ENCODE results near the gene RAD51B.

RAD51B gene

DNA sequence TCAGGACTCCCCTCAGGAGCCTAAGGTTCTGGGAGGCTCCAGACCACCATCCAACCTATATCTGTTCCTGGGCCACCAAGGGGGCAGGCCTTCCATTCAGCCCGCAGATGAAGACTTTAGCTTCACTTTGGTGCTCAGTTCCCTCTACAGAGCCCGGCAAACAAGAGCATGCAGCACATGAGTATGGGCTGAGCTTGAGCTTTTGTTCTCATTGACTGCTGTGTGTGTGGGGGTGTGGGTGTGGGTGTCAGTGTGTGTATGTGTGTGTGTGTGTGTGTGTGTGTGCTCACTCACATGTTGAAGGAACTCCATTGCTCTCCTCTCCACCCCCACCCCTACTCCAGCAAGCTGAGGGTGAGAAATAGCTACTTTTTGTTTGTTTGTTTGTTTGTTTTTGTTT is 754.1 kb downstream of the RAD51B start:
- DNase-seq (ENCODE audit: low spot score), result no peak

DNA sequence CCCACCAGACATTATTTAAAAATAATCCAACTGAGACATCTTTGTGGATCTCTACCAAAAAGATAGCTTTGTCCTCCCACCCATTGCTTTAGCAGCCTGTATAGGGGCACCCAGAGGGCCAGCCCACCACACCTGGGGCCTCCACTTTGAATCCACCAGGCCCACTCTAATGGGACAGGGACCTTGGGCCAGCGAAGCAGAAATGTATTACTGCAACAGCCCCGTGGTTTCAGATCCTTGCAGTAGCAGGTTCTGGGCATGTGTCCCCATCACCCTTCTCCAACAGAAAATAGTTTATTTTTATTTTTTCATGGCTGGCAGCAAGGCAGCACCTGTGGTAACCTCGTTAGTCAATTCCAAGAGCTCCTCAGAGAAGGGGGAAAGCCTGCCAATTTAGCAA is 754.9 kb downstream of the RAD51B start:
- no peak for DNase-seq (ENCODE audit: low spot score)

DNA sequence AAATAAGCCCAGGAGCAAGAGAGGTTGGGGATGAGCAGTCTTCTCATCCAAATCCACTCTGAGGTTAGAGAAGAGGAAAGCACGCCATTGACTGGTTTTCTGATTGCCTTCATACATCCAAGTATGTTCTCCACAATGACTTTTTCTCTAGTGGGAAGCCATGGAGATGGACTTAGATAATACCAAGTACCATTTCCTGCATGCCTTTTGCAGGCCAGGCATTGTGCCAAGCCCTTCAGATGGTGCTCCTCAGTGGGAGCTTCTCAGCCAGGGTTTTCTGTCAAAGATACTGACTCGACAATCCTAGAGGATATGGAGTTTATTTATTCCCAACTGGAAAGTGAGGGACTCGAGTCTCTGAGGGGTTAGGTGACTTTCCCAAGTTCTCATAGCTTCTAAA is 755.3 kb downstream of the RAD51B start:
- DNase-seq (ENCODE audit: low spot score), result no peak

DNA sequence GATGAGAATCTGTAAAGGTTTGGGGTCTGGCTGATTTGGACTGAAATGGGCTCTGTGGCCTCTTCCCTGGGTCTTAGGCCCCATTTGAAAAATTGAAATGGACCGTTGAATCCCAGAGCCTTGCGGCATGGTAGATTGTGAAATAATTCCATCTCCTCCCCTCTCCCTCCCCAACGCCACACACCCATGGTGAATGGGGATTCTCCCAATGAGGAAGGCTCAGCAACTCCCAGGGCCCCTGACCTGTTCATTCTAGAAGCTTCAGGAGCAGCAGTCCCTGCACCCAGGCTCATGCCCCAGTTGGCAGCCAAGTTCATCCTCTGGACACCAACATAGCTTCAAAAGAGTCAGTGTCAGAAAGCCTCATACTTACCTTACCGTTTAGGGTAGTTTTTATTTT is 755.8 kb downstream of the RAD51B start:
- no peak for DNase-seq (ENCODE audit: low spot score)

DNA sequence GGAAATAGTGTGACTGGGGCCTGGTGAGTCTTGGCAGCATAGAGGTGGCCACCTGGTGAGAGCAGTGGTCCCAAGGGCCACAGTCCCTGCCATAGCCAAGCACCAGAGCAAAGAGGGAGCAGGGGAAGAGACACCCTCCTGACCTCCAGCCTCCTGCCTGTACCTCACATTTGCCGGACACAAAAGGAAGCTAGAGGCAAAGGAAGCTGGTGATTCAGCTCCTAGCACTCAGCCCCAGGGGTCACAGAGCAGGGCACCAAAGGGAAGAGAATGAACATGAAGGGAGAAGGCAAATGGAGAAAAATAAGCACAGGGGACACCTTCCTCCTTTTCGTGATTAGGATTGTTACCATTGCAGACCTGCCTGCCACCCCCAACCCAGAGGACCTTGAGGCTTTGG is 756.5 kb downstream of the RAD51B start:
- no peak for DNase-seq (ENCODE audit: low spot score)

DNA sequence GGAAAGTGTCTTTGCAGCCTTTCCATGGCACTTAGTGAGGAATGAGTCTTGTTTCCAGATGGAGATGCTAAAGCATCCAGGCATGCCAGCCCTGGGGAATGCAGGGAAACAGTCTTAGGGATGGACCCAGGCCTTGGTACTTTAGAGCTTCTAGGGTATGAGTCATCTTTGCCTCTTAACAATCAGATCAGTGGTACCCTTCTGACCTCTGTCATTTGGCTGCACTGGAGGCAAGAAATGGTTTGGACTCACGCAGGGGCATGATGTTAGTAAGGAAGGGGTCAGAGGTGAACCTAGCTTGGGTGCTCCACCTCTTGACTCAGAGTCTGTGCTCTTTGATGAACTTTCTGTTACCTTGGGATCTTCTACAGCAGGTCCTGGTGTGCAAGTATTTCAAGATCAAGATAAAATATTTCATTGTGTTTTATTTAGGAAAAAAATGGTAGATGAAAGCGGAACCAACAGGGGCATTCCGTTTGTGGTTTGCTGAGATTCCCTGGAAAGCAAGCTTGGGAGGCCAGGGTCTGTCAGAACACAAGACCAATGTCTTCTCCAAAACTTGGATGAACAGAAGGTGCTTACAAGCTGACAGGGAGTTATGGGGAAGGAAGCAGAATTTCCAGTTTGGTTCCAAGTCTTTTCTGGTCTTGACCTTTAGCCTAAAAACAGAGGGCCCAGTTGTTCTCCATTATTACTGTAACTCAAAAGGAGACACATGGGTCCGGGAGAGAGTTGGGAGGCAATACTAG is 757.1 kb downstream of the RAD51B start:
- no peak for DNase-seq (ENCODE audit: low spot score)

DNA sequence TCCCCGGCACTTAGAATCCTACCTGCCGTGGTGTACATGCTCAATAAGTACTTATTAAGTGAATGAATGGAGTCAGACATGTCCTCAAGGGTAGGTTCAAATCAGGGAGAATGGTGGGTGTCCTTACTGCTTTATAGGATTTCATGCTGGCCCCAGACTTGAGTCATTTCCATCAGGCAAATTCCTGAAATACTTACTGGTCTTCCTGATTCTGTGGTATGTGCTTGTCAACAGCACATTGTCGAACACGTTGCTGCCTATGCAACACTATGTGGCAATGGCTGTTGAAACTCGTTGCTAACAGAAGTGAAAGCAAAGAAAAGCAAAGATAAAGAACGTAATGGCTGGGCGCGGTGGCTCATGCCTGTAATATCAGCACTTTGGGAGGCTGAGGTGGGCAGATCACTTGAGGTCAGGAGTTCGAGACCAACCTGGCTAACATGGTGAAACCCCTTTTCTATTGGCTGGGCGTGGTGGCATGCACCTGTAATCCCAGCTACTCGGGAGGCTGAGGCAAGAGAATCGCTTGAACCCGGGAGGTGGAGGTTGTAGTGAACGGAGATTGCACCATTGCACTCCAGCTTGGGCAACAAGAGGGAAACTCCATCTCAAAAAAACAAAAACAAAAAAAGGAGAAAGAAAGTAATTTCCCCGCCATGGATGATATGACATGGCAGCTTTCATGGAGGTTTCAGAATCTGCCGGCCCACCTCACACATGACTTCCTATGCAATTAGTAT is 758.4 kb downstream of the RAD51B start:
- no peak for DNase-seq (ENCODE audit: low spot score)

DNA sequence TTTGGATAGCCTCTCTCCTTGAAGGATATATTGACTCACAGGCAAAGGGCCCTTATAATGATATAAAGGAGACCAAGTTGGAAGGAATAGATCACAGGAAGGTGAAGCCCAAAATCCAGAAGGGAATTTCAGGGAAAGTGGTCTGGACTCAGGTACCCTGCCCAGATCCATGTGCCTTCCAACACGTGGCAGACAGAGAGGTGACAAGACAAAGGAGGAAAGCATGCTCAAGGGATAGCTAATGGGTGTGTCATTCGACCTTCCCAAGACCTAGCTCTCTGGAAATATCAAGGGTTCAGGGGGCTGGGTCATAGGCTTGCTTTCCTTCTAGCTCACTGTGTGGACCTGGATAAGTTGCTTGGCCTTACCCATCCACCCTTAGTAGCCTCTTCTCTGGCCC is 759.0 kb downstream of the RAD51B start:
- DNase-seq (ENCODE audit: low spot score), result no peak

DNA sequence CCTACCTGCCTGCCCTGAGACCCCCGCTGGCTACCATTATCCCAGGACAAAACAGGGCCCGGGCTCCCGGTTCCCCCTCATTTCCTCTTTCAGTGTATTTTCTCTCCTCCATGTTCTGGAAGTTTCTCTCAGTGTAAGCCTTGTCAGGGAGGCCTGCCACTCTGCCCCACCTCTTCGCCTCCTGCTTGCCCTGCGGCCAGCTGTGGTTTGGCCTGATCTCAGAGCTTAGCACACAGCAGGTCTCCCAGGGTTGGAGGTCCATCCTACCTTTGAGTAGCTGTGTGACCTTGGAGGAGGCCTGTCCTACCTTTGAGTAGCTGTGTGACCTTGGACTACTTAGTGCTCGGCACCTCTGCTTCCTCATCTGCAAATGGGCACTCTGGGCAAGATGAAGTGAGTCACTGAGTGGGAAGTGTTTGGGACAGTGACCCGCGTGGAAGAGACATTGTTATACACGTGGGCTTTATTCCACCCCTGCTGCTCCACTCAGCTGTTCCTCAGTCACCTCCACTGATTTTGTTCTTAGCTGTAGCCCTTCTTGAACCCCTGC is 760.6 kb downstream of the RAD51B start:
- no peak for DNase-seq (ENCODE audit: low spot score)

DNA sequence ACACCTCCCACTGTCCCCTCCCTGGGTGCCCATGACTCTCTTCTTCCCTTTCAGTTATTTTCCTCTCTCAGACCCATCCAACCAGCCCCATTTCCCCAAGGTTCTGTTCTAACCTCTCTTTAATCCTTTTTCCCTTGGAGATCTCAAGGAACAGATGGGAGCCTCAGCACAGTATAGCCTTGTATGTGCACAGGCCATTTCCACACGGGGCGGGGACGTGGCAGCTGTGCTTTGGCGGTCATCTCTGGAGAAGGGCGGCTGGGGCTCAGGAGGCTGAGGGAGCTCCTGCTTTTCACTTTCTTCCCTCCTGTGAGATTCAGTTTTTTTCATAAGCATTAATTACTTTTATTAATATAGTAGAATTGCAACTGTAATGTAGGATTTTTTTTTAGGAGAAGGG is 761.1 kb downstream of the RAD51B start:
- DNase-seq (ENCODE audit: low spot score), result no peak

DNA sequence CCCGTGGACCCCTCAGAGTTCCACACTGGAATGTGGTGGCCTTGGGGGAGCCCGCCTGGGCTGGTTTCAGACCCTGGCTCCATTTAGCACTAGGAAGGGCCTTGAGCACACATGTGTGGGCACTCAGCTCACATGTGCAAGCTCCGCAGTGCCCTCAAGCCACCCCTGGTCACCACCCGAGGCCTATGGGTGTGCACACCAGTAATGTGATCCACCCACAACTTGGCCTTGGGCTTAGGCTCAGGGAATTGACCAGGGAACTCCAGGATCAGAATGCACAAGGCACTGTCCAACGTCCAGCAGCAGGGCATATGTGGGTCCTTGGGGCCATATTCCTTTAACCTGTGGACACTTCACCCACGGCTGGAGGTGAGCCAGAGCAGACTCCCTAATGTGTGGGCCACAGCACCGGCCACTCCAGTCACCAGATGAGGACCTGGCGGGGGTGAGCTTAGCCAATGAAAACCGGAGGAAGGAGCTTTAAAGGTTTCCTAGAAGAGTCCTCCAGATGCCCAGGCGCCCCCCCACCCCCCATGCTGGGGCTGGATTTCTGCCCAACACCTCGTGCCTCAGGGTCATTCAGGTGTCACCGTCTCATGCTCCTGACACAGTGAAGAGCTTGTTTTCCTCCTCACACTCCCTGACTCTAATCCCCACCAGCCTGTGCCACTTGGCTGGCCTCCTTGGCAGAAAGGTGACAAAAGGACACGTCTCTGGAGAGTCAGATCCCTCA is 764.1 kb downstream of the RAD51B start:
- no peak for DNase-seq (ENCODE audit: low spot score)

DNA sequence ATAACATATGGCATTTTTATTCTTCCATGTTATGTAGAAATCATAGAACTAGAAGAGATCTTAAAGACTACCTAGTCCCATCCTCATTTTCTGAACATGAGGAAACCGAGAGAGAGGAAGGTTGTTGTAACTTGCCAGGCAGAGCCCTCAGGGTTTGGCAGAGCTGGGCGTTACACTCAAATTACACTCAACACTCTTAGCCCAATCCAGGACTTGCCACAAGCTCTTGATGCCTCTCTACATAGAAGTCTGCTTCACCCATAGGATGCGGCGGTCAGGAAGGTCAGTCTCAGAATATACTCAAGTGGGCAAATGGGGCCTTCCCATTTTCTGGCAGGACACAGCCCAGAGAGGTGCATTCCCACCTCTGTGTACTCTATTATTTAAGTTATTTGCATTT is 765.2 kb downstream of the RAD51B start:
- DNase-seq (ENCODE audit: low spot score), result no peak

DNA sequence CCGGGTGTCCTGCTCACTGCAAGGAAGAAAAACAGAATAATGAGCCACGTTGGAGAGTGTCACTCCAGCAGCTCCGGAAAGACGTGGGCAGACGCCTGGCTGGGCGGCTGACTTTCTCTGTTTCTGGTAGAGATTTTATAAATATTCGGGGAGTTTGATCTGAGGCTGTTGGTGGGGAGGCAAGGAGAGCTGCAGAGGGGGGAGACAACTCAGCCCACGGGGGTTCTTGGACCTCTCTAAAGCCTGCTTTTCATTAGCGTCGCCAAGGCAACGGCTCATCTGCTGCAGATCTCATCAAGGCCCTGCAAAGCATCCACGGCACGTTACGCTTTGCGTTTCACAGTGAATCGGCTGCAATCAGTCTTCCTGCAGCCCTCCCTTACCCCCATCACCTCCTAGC is 766.1 kb downstream of the RAD51B start:
- no peak for DNase-seq (ENCODE audit: low spot score)

DNA sequence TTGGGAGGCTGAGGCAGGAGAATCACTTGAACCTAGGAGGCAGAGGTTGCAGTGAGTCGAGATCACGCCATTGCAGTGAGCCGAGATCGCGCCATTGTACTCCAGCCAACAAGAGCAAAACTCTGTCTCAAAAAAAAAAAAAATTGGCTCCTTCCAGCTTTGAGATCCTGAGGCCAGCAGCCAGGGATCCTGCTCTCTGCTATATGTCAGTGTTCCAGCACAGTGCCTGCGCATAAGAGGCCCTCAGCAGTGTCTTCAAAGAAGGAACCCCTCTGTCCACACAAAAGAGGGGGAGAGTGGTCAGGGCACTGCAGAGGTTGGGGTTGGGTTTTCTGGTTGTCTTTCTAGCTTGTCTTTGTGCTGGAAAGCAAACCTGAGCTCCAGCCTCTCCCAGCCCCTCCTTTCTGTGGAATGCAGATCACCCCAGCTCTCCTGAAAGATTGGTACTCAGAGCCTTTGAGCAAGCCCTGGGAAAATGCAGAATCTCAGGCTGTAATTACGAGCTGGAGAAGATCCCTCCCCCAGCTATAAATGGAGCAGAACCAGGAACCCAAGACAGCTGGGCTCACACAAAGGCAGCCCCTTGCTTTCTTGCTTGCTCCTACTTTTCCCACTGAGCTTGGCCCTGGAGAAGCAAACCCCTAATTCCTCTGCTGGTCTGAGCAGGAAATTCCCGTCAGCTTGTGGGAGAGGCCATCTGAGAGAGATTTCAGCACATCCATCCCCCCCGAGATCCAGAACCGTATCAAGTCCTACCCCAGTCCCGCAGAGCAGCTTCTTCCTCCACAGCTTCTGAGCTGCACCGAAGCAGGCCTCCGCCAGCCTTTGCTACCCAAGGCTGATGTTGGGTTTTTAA is 767.5 kb downstream of the RAD51B start:
- no peak for DNase-seq (ENCODE audit: low spot score)

DNA sequence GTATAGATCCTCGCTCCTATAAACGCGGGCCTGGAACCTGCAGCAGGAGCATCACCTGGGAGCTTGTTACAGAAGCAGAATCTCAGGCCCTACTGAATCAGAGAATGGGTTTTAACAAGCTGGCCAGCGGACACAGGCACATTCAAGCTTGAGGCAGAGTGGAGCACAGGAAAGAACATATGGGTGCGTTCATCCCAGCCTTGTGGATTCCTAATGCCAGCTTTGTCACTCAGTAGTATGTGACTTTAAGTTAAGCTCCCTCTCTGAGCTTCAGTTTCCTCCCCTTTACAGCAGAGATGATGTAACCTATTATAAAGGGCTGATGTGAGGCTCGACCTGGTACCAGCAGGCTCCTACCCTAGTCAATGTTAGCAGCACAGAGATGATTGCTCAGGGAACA is 768.4 kb downstream of the RAD51B start:
- DNase-seq (ENCODE audit: low spot score), result no peak

DNA sequence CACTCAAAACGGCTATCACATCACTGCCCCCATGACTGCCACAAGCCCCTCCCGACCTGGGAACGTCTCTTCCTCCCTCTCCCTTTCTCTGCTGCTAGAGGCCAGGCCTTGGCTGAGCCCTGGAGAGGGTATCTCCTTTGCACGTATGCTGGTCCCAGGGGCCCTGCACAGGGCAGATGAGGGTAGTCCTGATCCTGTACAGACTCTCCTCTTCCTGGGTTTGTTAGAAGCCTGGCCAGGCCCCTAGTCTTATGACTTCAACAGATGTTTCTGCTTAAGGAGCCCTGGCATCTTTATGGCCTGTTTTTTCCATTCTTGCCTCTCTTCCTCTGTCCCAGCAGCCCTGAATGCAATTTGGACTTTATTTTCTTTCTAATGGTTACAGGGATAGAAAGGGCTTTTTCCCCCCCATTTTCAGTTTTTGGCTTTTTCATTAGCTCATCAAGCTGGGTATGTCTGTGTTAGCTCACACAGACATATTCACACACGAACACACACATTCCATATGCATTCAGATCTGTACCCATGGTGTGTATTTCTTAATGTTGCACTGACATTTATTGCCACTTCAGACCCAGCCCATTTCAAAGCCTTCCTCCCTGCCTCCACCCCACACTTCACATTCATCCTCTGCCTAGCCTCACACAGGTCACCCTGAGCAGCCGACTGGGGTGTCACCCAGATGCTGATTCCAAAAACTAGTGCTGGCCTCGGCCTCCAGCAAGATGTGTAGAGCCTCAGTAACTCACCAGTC is 770.0 kb downstream of the RAD51B start:
- DNase-seq (ENCODE audit: low spot score), result no peak

DNA sequence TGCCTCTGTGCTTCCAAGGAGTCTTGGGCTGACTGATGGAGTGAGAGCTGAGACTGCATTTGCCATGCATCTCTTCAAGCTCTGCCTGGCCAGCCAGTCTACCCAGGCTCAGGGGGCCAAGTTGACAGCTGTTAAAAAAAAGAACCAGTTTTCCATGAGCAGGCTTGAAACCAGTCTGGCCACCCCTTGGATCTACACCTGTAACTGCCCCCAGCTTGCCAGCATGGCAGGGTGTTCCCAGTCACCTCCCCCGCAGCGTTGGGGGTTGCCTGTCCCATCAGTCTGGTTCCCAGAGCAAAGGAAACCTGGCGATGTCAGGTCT is 770.6 kb downstream of the RAD51B start:
- DNase-seq (ENCODE audit: low spot score), result no peak

DNA sequence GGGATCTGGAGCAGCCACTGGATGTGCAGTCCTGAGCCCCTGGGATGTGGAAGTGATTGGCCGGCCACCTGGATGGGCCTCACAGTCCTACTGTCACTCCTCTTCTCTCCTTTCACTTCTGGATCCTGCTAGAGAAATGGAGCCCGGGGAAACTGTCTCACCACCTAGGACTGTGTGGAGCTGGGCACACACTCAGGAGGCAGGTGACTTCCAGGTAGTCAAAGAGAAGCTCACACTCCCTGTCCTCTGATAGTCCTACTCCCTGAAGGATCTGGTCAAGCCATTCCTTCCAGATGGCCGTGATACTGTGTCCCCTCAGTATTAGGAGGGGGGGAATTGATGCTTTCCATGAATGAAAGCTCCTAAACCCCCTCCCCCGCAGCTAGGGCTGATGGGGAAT is 772.2 kb downstream of the RAD51B start:
- DNase-seq (ENCODE audit: low spot score), result no peak

DNA sequence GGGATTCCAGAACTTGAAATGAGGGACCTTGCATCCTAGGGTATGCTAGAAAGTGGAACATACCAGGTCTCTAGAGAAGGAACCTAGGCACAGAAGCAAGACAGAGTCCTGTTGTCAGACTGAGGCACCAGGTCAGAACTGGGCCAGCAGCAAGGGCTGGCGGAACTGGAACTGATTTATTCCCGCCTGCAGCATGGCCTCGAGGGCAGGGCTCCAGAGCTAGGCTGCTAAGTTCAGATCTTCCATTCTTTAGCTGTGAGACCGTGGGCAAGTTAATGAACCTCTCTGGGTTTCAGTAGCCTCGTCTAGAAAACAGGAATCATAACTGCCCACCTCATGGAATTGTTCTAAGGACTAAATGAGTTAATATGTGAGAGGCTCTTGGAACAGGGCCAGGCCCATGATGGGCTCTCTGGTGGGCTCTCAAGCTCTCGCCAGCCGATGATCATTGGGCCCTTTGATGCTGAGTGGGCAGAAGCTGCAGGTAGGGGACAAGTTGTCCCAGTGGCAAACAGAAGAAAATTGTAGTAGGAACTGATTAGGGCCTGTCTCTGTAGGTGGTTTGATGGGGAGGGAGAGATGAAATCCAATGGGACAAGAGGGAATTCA is 773.5 kb downstream of the RAD51B start:
- DNase-seq (ENCODE audit: low spot score), result no peak

DNA sequence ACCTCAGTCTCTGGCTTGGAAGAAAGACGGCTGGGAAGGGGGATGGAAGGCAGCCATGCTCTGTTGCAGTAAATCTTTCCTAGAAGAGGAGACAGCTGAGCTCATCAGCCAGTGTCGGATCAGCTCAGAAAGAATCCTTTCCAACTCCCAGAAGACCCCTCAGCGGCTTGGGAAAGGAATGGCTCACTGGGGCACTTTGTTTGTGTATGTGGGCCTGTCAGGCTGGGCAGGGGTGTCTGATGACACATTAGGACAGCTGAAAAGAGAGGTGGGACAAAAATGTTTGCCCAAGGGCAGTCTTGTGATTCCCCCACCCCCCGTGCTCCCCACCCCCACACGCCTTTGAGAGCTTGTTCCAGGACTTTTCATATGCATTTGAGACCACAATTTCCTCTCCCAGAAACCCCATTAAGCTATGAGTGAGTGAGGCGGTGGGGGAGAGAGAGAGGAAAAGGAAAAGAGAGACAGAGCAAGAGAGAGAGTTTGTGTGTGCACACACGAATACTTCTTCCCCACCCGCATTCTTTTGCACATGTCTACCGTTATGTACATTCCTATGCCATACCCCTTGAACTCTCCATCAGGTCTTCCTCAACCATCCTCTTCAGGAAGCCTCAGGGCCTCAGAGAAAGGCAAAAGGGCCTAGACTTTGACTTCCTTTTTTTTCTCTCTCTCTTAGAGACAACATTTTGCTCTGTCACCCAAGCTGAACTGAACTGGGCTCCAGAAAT is 774.4 kb downstream of the RAD51B start:
- no peak for DNase-seq (ENCODE audit: low spot score)

Data from globus pallidus (tissue), 1 donor.